Fibroblast of lung (primary cell): ENCODE results near the gene LRRK2.

Source experiments
- CTCF ChIP-seq, 2 donors: IDR thresholded peaks in 1 of 2; conservative IDR thresholded peaks in 1 of 2; 1 replicate in 1 of 2; 2 replicates in 1 of 2; pipeline ENCODE4 v1.5.1; 2011 to 2012; ENCODE audit warnings: low read length in 2 of 2, control low read depth in 1 of 2, inconsistent platforms in 1 of 2, low read depth in 1 of 2, mild to moderate bottlenecking in 1 of 2
- EZH2 ChIP-seq: IDR thresholded peaks from 2 replicates; pipeline ENCODE4 v1.5.1; 2012; ENCODE audit warnings: low read length, control low read depth, mild to moderate bottlenecking; ENCODE audit errors: missing control alignments

GRCh38 chr12:40184493-40185302 lies 40.1 kb upstream of the LRRK2 start:
- no peak for TF ChIP-seq CTCF (conservative IDR thresholded peaks at IDR 0.05 in 1 of 2, IDR thresholded peaks at IDR 0.05 in 1 of 2; ENCODE audit: low read depth in 1 of 2, low read length in 2 of 2)
- no peak for TF ChIP-seq EZH2
